ENCODE measurements around the gene STK24.

DNA sequence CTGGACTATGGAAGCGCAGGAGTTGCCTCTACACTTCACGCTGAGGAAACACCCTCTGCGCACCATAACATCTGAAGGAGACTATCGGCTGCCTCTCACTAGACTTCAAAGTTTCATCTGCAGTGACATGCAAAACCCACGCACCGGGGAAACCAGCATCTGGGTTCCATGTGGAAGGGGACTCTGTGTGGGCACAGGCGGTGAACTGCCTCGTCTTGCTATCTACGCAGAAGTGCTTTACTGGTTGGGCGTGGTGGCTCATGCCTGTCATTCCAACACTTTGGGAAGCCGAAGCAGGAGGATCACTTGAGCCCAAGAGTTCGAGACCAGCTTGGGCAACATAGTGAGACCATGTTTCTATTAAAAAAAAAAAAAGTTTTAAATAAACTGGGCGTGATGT, 116.4 kb downstream of the STK24 start:
- TF ChIP-seq MAFK (IDR thresholded peaks at IDR 0.05; ENCODE audit: low read depth, low read length) (no peak), HDAC6 (IDR thresholded peaks at IDR 0.05; ENCODE audit: low read depth, low read length) (no peak), GTF2F1 (IDR thresholded peaks at IDR 0.05; ENCODE audit: borderline replicate concordance, low read depth, low read length) (no peak), POLR2A (IDR thresholded peaks at IDR 0.05; ENCODE audit: control extremely low read depth in 1 of 2, low read depth in 2 of 2, low read length in 2 of 2) (no peak), ZNF274 (IDR thresholded peaks at IDR 0.05; ENCODE audit: borderline replicate concordance, extremely low read depth, low read length) (no peak)
- TF ChIP-seq, protein P1, sequence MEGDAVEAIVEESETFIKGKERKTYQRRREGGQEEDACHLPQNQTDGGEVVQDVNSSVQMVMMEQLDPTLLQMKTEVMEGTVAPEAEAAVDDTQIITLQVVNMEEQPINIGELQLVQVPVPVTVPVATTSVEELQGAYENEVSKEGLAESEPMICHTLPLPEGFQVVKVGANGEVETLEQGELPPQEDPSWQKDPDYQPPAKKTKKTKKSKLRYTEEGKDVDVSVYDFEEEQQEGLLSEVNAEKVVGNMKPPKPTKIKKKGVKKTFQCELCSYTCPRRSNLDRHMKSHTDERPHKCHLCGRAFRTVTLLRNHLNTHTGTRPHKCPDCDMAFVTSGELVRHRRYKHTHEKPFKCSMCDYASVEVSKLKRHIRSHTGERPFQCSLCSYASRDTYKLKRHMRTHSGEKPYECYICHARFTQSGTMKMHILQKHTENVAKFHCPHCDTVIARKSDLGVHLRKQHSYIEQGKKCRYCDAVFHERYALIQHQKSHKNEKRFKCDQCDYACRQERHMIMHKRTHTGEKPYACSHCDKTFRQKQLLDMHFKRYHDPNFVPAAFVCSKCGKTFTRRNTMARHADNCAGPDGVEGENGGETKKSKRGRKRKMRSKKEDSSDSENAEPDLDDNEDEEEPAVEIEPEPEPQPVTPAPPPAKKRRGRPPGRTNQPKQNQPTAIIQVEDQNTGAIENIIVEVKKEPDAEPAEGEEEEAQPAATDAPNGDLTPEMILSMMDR (IDR thresholded peaks at IDR 0.05; ENCODE audit: control extremely low read depth in 1 of 3, insufficient read depth in 1 of 3, low read depth in 1 of 3, low read length in 3 of 3) = no peak
